H1 (cell line): Measurements from ENCODE around the gene ASIP. TPM values are rescaled to one million over a fixed set of nuclear protein-coding genes. Genes with fewer than 3 reads are reported as not detected.

Source experiments
- CTCF ChIA-PET: fragments of 300-600 bp; sonication (Branson Sonifier 250); formaldehyde crosslinking; loops from one replicate; lab custom pipeline; 2021; ENCODE audit not compliant: partially characterized antibody; lab: Charles Lee
- POLR2A ChIA-PET: fragments of 300-600 bp; sonication (Branson Sonifier 250); formaldehyde crosslinking; loops from one replicate; lab custom pipeline; 2021; ENCODE audit warnings: inconsistent platforms; ENCODE audit not compliant: partially characterized antibody; lab: Charles Lee
- DNase-seq, 2 experiments: peaks; one replicate each; pipeline versions ENCODE4 v3.0.0 to v3.0.0-alpha.2; 2010 to 2022; ENCODE audit warnings: low spot score in 2 of 2, low read depth in 1 of 2, mixed read lengths in 1 of 2
- FAIRE-seq: peaks from 2 replicates; lab custom pipeline; 2011; peaks lifted over from hg19 to GRCh38; lab: Jason Lieb, UNC
- H2AFZ ChIP-seq: 2 replicates; pipeline ENCODE4 v1.8.1; 2012; ENCODE audit warnings: low read length, inconsistent platforms
- H2AK5ac ChIP-seq: 2 replicates; pipeline ENCODE4 v1.6.1; 2013; ENCODE audit warnings: low read depth, low read length
- H2BK120ac ChIP-seq: replicated peaks from 2 replicates; pipeline ENCODE3; 2013; ENCODE audit warnings: low read depth, low read length, inconsistent platforms
- H2BK12ac ChIP-seq: 2 replicates; pipeline ENCODE4 v1.6.1; 2013; ENCODE audit warnings: low read depth, low read length
- H2BK15ac ChIP-seq: 2 replicates; pipeline ENCODE4 v1.6.1; 2013; ENCODE audit warnings: low read length
- H2BK20ac ChIP-seq: 2 replicates; pipeline ENCODE4 v1.6.1; 2013; ENCODE audit warnings: low read length
- H2BK5ac ChIP-seq: 2 replicates; pipeline ENCODE4 v1.6.1; 2013; ENCODE audit warnings: low read depth, low read length
- H3K14ac ChIP-seq: 2 replicates; pipeline ENCODE4 v1.6.1; 2013; ENCODE audit warnings: inconsistent platforms; ENCODE audit not compliant: insufficient read length
- H3K18ac ChIP-seq: 2 replicates; pipeline ENCODE4 v1.6.1; 2013; ENCODE audit warnings: low read length; ENCODE audit errors: extremely low read depth
- H3K23ac ChIP-seq: 2 replicates; pipeline ENCODE4 v1.6.1; 2013; ENCODE audit warnings: inconsistent platforms; ENCODE audit not compliant: insufficient read length
- H3K23me2 ChIP-seq: 2 replicates; pipeline ENCODE4 v1.6.1; 2013; ENCODE audit warnings: low read depth, low read length
- H3K27ac ChIP-seq: 2 replicates; pipeline ENCODE4 v1.6.1; 2011; ENCODE audit warnings: low read depth, low read length, inconsistent platforms
- H3K27me3 ChIP-seq, 4 experiments: replicated peaks in 1 of 4; 1 replicate in 1 of 4; 2 replicates in 3 of 4; pipeline versions ENCODE4 v1.6.1 to v1.8.1; 2011 to 2013; ENCODE audit warnings: low read length in 3 of 4, mild to moderate bottlenecking in 3 of 4, inconsistent platforms in 2 of 4, mixed read lengths in 2 of 4, moderate library complexity in 1 of 4; ENCODE audit not compliant: control insufficient read depth in 3 of 4, insufficient read depth in 3 of 4; ENCODE audit errors: extremely low read depth in 1 of 4
- H3K36me3 ChIP-seq, 4 experiments: 2 replicates each; pipeline versions ENCODE4 v1.6.1 to v1.8.1; 2011 to 2013; ENCODE audit warnings: mild to moderate bottlenecking in 4 of 4, low read length in 3 of 4, moderate library complexity in 2 of 4, control low read depth in 1 of 4, inconsistent platforms in 1 of 4; ENCODE audit not compliant: insufficient read depth in 4 of 4, control insufficient read depth in 2 of 4
- H3K4ac ChIP-seq: replicated peaks from 2 replicates; pipeline ENCODE3; 2013; ENCODE audit warnings: low read length, low read depth, mixed read lengths, inconsistent platforms; ENCODE audit not compliant: insufficient read length
- H3K4me1 ChIP-seq, 4 experiments: replicated peaks in 1 of 4; 1 replicate in 1 of 4; 2 replicates in 3 of 4; pipeline versions ENCODE4 v1.6.1 to v1.8.1; 2011 to 2013; ENCODE audit warnings: low read length in 3 of 4, inconsistent platforms in 2 of 4, mixed read lengths in 1 of 4; ENCODE audit not compliant: insufficient read depth in 4 of 4, control insufficient read depth in 3 of 4
- H3K4me2 ChIP-seq, 2 experiments: 2 replicates each; pipeline versions ENCODE4 v1.6.1 to v1.8.1; 2011 to 2013; ENCODE audit warnings: low read depth in 2 of 2, low read length in 2 of 2, control low read depth in 1 of 2, inconsistent platforms in 1 of 2, mild to moderate bottlenecking in 1 of 2; ENCODE audit not compliant: insufficient read depth in 1 of 2
- H3K4me3 ChIP-seq, 4 experiments: fragments of 200-600, 300-600 bp in 1 of 4; sonication (generic), shearing (Covaris generic), sonication (Bioruptor Twin) in 1 of 4; 2 replicates each; pipeline versions ENCODE4 v1.5.1 to v1.8.1; 2011 to 2016; ENCODE audit warnings: low read length in 4 of 4, low read depth in 3 of 4, control low read depth in 2 of 4, inconsistent platforms in 2 of 4, mild to moderate bottlenecking in 2 of 4, mixed read lengths in 1 of 4, moderate library complexity in 1 of 4; ENCODE audit not compliant: insufficient read depth in 2 of 4; ENCODE audit errors: extremely low read depth in 1 of 4
- H3K56ac ChIP-seq: replicated peaks from 2 replicates; pipeline ENCODE3; 2013; ENCODE audit warnings: low read depth, mild to moderate bottlenecking, mixed read lengths, low read length, inconsistent platforms; ENCODE audit not compliant: insufficient read length
- H3K79me1 ChIP-seq: 2 replicates; pipeline ENCODE4 v1.6.1; 2013; ENCODE audit warnings: low read depth, low read length, control low read depth
- H3K79me2 ChIP-seq, 2 experiments: 2 replicates each; pipeline versions ENCODE4 v1.6.1 to v1.8.1; 2012 to 2013; ENCODE audit warnings: low read length in 2 of 2, mild to moderate bottlenecking in 2 of 2, inconsistent platforms in 1 of 2; ENCODE audit not compliant: insufficient read depth in 2 of 2, control insufficient read depth in 1 of 2
- H3K9ac ChIP-seq, 4 experiments: replicated peaks in 1 of 4; 1 replicate in 1 of 4; 2 replicates in 3 of 4; pipeline versions ENCODE4 v1.6.1 to v1.8.1; 2011 to 2013; ENCODE audit warnings: low read depth in 3 of 4, low read length in 3 of 4, control low read depth in 2 of 4, mild to moderate bottlenecking in 2 of 4, moderate library complexity in 2 of 4, inconsistent platforms in 1 of 4; ENCODE audit errors: extremely low read depth in 1 of 4
- H3K9me3 ChIP-seq, 2 experiments: 2 replicates each; pipeline versions ENCODE4 v1.6.1 to v1.8.1; 2012 to 2013; ENCODE audit warnings: mild to moderate bottlenecking in 2 of 2, moderate library complexity in 2 of 2, control low read depth in 1 of 2, inconsistent platforms in 1 of 2, low read depth in 1 of 2, low read length in 1 of 2, mixed read lengths in 1 of 2; ENCODE audit not compliant: insufficient read depth in 2 of 2
- H4K20me1 ChIP-seq, 2 experiments: replicated peaks in 1 of 2; 2 replicates each; pipeline versions ENCODE3 to v1.8.1; 2011 to 2013; ENCODE audit warnings: inconsistent platforms in 2 of 2, low read length in 2 of 2, mild to moderate bottlenecking in 1 of 2; ENCODE audit not compliant: insufficient read depth in 2 of 2, control insufficient read depth in 1 of 2
- H4K5ac ChIP-seq: 2 replicates; pipeline ENCODE4 v1.6.1; 2013; ENCODE audit warnings: low read length, low read depth, mixed read lengths, inconsistent platforms; ENCODE audit not compliant: insufficient read length
- H4K8ac ChIP-seq: 2 replicates; pipeline ENCODE4 v1.8.0; 2013; ENCODE audit warnings: mild to moderate bottlenecking, moderate library complexity, low read length, inconsistent platforms; ENCODE audit not compliant: insufficient read depth; ENCODE audit errors: extremely low read depth
- H4K91ac ChIP-seq: replicated peaks from 2 replicates; pipeline ENCODE3; 2013; ENCODE audit warnings: low read length, mixed read lengths, inconsistent platforms; ENCODE audit not compliant: insufficient read length
- ATF2 ChIP-seq: IDR thresholded peaks from 2 replicates; pipeline ENCODE4 v1.6.1; 2012; ENCODE audit warnings: low read length, inconsistent platforms
- BRCA1 ChIP-seq: IDR thresholded peaks from 2 replicates; pipeline ENCODE4 v1.6.1; 2012; ENCODE audit warnings: low read depth, low read length, improper control_type of control experiment
- CHD2 ChIP-seq: IDR thresholded peaks from 2 replicates; pipeline ENCODE4 v1.6.1; 2012; ENCODE audit warnings: low read length, improper control_type of control experiment
- GABPA ChIP-seq: IDR thresholded peaks from 2 replicates; pipeline ENCODE4 v1.6.1; 2011; ENCODE audit warnings: mild to moderate bottlenecking, low read length, moderate library complexity, borderline replicate concordance; ENCODE audit not compliant: insufficient read depth
- MAFK ChIP-seq: IDR thresholded peaks from 2 replicates; pipeline ENCODE4 v1.6.1; 2012; ENCODE audit warnings: low read depth, mild to moderate bottlenecking, improper control_type of control experiment, low read length
- POLR2AphosphoS5 ChIP-seq: IDR thresholded peaks from 2 replicates; pipeline ENCODE4 v1.6.1; 2011; ENCODE audit warnings: low read depth, low read length
- SP2 ChIP-seq: IDR thresholded peaks from 2 replicates; pipeline ENCODE4 v1.6.1; 2012; ENCODE audit warnings: mild to moderate bottlenecking, low read length, inconsistent platforms
- TBP ChIP-seq: IDR thresholded peaks from 2 replicates; pipeline ENCODE4 v1.6.1; 2011; ENCODE audit warnings: low read depth, low read length, improper control_type of control experiment
- WGBS, 2 experiments: shearing (Covaris generic) in 1 of 2; methylation state at CpG; one replicate each; pipeline versions ENCODE4 v1.1.6 to v1.1.7; 2013 to 2015; ENCODE audit warnings: low lambda C conversion rate in 2 of 2, mixed read lengths in 2 of 2, inconsistent platforms in 1 of 2, low coverage in 1 of 2, missing lambda C conversion rate in 1 of 2; ENCODE audit not compliant: insufficient replicate concordance in 2 of 2, insufficient coverage in 1 of 2, insufficient read length in 1 of 2; ENCODE audit errors: extremely low coverage in 1 of 2, missing lambda C conversion rate in 1 of 2; 5-methylcytosine and 5-hydroxymethylcytosine counted together
- polyA plus RNA-seq, 7 experiments: library from polyadenylated mRNA; depleted of rRNA in 3 of 7; stranded (reverse) in 5 of 7; unstranded in 2 of 7; fragments of >200 nt in 5 of 7; fragments of 200-250 nt in 2 of 7; gene quantifications; 1 replicate in 5 of 7; 2 replicates in 1 of 7; 4 replicates in 1 of 7; pipeline versions ENCODE4 v1.2.1 to v1.2.3, GENCODE V29; 2011 to 2013; ENCODE audit warnings: missing spikeins in 2 of 7, mixed read lengths in 2 of 7
- total RNA-seq: library from RNA; stranded (reverse); fragmentation: NEBNext Ultra II Directional; extraction: Animal tissue kit (Norgen Biotek cat#: 25700); gene quantifications from 2 replicates; pipeline ENCODE4 v1.2.1, GENCODE V29; 2021
- TF ChIP-seq, protein P1 (sequence below): IDR thresholded peaks from 2 replicates; pipeline ENCODE4 v1.6.1; 2011; ENCODE audit warnings: low read depth, mild to moderate bottlenecking, low read length; ENCODE audit not compliant: insufficient read depth

ASIP gene
- total and polyA plus RNA-seq, 2 of the 8 experiments (the other 6 are each of a cell fraction or from before 2014, with no cell fraction given): not detected

GRCh38 chr20:34211591-34211990 lies 29.6 kb upstream of the ASIP start:
- Histone ChIP-seq H4K5ac (no peak overlapping the region), H2BK15ac (no peak overlapping the region), H3K27ac (no peak overlapping the region), H3K23ac (no peak overlapping the region), H3K4me1 (no peaks in the 10 kb centered on the region), H2BK12ac (no peak overlapping the region), H3K9me3 (no peaks in the 10 kb centered on the region; a peak in 1 of 4 replicates), H2AFZ (no peak overlapping the region), H2BK20ac (no peak overlapping the region), H2BK5ac (no peak overlapping the region), H3K9ac (no peak overlapping the region), H3K4me3 (no peak overlapping the region), H3K56ac (no peak overlapping the region), H3K79me2 (no peaks in the 10 kb centered on the region), H4K91ac (no peak overlapping the region), H2BK120ac (no peak overlapping the region), H4K20me1 (no peaks in the 10 kb centered on the region), H3K27me3 (peaks cover 0 to 18% (median 4%) of the 10 kb centered on the region in 4 experiments; a peak in 2 of 7 replicates), H3K23me2 (peaks cover 3% of the 10 kb centered on the region; the same call in 1 of the 2 replicates), H3K36me3 (no peaks in the 10 kb centered on the region), H3K4ac (no peak overlapping the region)
- ChIA-PET POLR2A (no interaction called here), CTCF (interaction anchor here (0.9 kb wide), 1 partner anchor 10 kb away, joined by 3 read pairs; no protein-coding TSS in a partner anchor)
- DNase-seq: no peak
- no peak for FAIRE-seq
- WGBS, 2 experiments: 88% methylated on average over 2 of the region's 2 CpGs; no CpG with 5 or more reads in 1 of the 2 experiments
- TF ChIP-seq ATF2: no peak
- no peak for TF ChIP-seq BRCA1
- TF ChIP-seq SP2: no peak
- TF ChIP-seq MAFK: no peak
- no peak for TF ChIP-seq CHD2
- TF ChIP-seq, protein P1, sequence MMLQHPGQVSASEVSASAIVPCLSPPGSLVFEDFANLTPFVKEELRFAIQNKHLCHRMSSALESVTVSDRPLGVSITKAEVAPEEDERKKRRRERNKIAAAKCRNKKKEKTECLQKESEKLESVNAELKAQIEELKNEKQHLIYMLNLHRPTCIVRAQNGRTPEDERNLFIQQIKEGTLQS: no peak
- TF ChIP-seq GABPA: no peak
- no peak for TF ChIP-seq TBP
- TF ChIP-seq POLR2AphosphoS5: no peak
- TF ChIP-seq, all 59 proteins: peak for 0
- Histone ChIP-seq H2AK5ac (no peak overlapping the region), H3K79me1 (no peaks in the 10 kb centered on the region), H3K4me2 (no peak overlapping the region), H4K8ac (no peak overlapping the region), H3K14ac (no peak overlapping the region), H3K18ac (no peak overlapping the region)
